ENCODE data around the gene FCHO2.

FCHO2 gene

GRCh38 chr5:73094415-73094814 lies 138.6 kb downstream of the FCHO2 start:
- no peaks in the 10 kb centered on the region for H4K20me1 ChIP-seq (ENCODE audit: insufficient read depth, low read length)
- H3K27ac ChIP-seq (ENCODE audit: low read length): peak overlapping the region; percentile 78
- H3K9ac ChIP-seq (ENCODE audit: low read length): peak overlapping the region; percentile 22; the same call in 1 of the 2 replicates
- peaks cover 21% of the 10 kb centered on the region for H3K36me3 ChIP-seq (replicated peaks; ENCODE audit: low read depth, low read length)
- H3K4me1 ChIP-seq (ENCODE audit: low read length): peaks cover 49% of the 10 kb centered on the region
- H3K27me3 ChIP-seq (ENCODE audit: low read depth, low read length): no peaks in the 10 kb centered on the region
- TF ChIP-seq CTCF (IDR thresholded peaks at IDR 0.05; ENCODE audit: low read depth, low read length) (no peak), EZH2phosphoT487 (IDR thresholded peaks at IDR 0.05; ENCODE audit: low read depth) (no peak)
- peak overlapping the region; percentile 82 for H3K4me2 ChIP-seq (ENCODE audit: low read length)
- peaks cover 16% of the 10 kb centered on the region; the same call in 1 of the 2 replicates for H3K9me3 ChIP-seq (ENCODE audit: insufficient read depth, low read length)
- peak overlapping the region; percentile 50 for H3K4me3 ChIP-seq (ENCODE audit: low read length)
- no peak overlapping the region for H2AFZ ChIP-seq (ENCODE audit: low read depth, low read length)
- no peaks in the 10 kb centered on the region for H3K79me2 ChIP-seq (ENCODE audit: low read length)

DNA sequence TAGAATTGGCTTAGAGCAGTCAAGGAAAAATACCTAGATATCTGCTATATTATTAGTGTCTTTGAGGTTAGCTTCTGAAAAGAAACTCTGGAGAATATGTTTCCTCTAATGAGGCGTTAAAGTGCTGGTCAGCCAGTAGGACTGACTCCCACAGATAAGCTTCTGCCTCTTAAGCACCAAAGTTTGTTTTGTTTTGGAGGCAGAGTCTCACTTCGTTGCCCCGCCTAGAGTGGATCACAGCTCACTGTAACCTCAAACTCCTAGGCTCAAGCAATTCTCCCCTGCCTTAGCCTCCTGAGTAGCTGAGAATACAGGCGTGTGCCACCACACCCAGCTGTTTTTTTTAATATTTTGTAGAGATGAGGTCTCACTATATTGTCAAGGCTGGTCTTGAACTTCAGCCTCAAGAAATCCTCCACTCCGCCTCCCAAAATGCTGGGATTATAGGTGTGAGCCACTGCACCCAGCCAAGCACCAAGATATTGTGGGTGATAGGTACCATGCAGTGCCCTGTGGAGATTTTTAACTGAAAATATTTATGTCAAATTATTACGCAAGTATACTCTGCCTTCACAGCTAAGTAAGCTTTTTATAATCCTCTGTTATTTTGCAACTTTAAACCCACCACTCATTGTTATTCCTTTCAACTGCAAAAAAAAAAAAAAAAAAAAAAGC lies 139.9 kb downstream of the FCHO2 start:
- no peaks in the 10 kb centered on the region for H3K27me3 ChIP-seq (ENCODE audit: low read depth, low read length)
- H3K9me3 ChIP-seq (ENCODE audit: insufficient read depth, low read length): peaks cover 16% of the 10 kb centered on the region; the same call in 1 of the 2 replicates
- peaks cover 21% of the 10 kb centered on the region for H3K36me3 ChIP-seq (replicated peaks; ENCODE audit: low read depth, low read length)
- H3K27ac ChIP-seq (ENCODE audit: low read length): peak overlapping the region; percentile 47
- H3K4me3 ChIP-seq (ENCODE audit: low read length): no peak overlapping the region
- H3K9ac ChIP-seq (ENCODE audit: low read length): 0 out of 2 replicates have a peak overlapping the region, but pooled peaks have one; percentile 60
- H2AFZ ChIP-seq (ENCODE audit: low read depth, low read length): no peak overlapping the region
- TF ChIP-seq CTCF (IDR thresholded peaks at IDR 0.05; ENCODE audit: low read depth, low read length): no peak
- no peak for TF ChIP-seq EZH2phosphoT487 (IDR thresholded peaks at IDR 0.05; ENCODE audit: low read depth)
- H3K4me2 ChIP-seq (ENCODE audit: low read length): peak overlapping the region; percentile 82
- H4K20me1 ChIP-seq (ENCODE audit: insufficient read depth, low read length): no peaks in the 10 kb centered on the region
- peaks cover 56% of the 10 kb centered on the region for H3K4me1 ChIP-seq (ENCODE audit: low read length)
- no peaks in the 10 kb centered on the region for H3K79me2 ChIP-seq (ENCODE audit: low read length)

GRCh38 chr5:73096239-73096575 lies 140.4 kb downstream of the FCHO2 start:
- H3K9me3 ChIP-seq (ENCODE audit: insufficient read depth, low read length): peaks cover 16% of the 10 kb centered on the region; the same call in 1 of the 2 replicates
- H3K4me3 ChIP-seq (ENCODE audit: low read length): no peak overlapping the region
- H3K36me3 ChIP-seq (replicated peaks; ENCODE audit: low read depth, low read length): peaks cover 21% of the 10 kb centered on the region
- H3K27ac ChIP-seq (ENCODE audit: low read length): peak overlapping the region; percentile 47
- no peaks in the 10 kb centered on the region for H4K20me1 ChIP-seq (ENCODE audit: insufficient read depth, low read length)
- no peak overlapping the region for H3K4me2 ChIP-seq (ENCODE audit: low read length)
- no peak for TF ChIP-seq EZH2phosphoT487 (IDR thresholded peaks at IDR 0.05; ENCODE audit: low read depth)
- no peak for TF ChIP-seq CTCF (IDR thresholded peaks at IDR 0.05; ENCODE audit: low read depth, low read length)
- H3K9ac ChIP-seq (ENCODE audit: low read length): no peak overlapping the region
- peaks cover 57% of the 10 kb centered on the region for H3K4me1 ChIP-seq (ENCODE audit: low read length)
- H2AFZ ChIP-seq (ENCODE audit: low read depth, low read length): no peak overlapping the region
- no peaks in the 10 kb centered on the region for H3K79me2 ChIP-seq (ENCODE audit: low read length)
- H3K27me3 ChIP-seq (ENCODE audit: low read depth, low read length): no peaks in the 10 kb centered on the region

DNA sequence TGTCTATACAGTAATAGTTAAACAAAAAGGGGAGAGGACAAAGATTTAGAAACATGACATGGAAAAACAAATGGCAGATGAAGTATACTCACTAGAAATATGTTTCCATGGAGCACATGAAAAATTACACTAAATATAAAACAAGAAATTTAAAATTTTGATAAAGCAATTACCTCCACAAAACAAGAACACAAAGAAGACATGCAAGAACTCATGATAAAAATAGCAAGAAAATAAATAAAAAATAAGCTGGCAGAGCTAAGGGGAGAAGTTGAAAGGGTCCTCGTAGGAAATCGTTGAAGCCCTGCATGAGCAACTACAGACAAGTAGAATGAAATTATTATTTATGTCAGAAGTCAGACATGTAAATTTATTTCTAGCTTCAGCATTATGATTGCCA lies 141.9 kb downstream of the FCHO2 start:
- Histone ChIP-seq H3K9ac (ENCODE audit: low read length) (no peak overlapping the region), H3K4me2 (ENCODE audit: low read length) (no peak overlapping the region), H3K27ac (ENCODE audit: low read length) (no peak overlapping the region), H3K36me3 (replicated peaks; ENCODE audit: low read depth, low read length) (peaks cover 21% of the 10 kb centered on the region), H2AFZ (ENCODE audit: low read depth, low read length) (no peak overlapping the region), H3K79me2 (ENCODE audit: low read length) (no peaks in the 10 kb centered on the region), H3K27me3 (ENCODE audit: low read depth, low read length) (no peaks in the 10 kb centered on the region), H3K4me1 (ENCODE audit: low read length) (peaks cover 57% of the 10 kb centered on the region), H3K4me3 (ENCODE audit: low read length) (no peak overlapping the region), H4K20me1 (ENCODE audit: insufficient read depth, low read length) (no peaks in the 10 kb centered on the region), H3K9me3 (ENCODE audit: insufficient read depth, low read length) (peaks cover 16% of the 10 kb centered on the region; the same call in 1 of the 2 replicates)
- TF ChIP-seq EZH2phosphoT487 (IDR thresholded peaks at IDR 0.05; ENCODE audit: low read depth) (no peak), CTCF (IDR thresholded peaks at IDR 0.05; ENCODE audit: low read depth, low read length) (no peak)
